HG03196 (cell line): ENCODE results near the gene KCNAB3.
"Not testable (repeated sequence)": the region's sequence is repeated elsewhere in the genome, so short reads cannot be mapped to it uniquely, and the experiment has no call there.

Experiments
- ATAC-seq: cut with Tn5 transposase; IDR thresholded peaks from one replicate; pipeline ENCODE4 v1.9.1; 2021; ENCODE audit not compliant: unreplicated experiment

The KCNAB3 gene

DNA sequence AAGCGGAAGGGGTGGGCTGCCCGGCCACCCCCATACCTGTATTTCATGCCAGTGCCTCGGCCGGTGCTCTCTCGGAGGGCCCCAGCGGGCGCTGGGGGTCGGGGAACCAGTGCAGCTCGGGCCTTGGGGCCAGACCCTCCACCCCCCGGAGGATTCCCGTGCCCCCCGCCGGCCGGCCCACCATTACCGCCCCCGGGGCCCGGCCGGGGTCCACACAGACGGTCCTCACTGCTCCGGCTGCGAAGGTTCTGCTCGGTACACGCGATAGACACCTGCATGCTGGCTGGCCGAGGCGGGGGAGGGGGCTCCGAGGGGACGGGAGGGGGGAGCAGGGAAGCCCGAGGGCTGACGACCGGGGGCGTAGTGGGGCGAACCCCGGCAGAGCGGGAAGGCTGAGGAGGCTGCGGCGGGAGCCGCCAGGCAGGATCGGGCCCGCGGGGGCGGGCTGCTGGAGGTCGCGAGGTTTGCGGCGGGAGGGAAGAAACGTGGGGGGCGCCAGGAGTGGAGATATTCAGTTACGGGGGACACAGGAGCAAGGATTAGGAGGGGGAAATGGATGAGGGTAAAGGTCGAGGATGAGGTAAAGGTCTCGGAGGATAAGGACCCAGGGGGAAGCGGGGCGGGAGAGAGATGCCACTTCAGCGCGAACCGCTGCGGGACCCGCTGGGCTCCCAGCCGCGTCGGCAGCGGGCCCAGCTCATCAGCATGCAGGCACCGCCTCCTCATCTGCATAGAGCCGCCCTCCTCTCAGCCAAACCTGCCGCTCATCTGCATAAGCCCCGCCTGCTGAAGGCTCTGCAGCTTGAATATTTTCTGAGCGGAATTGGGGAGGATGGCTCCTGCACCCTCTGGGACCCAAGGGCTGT is at the start of gene KCNAB3:
Gene KCNAB3, minus strand, starts transcription at position 699 of the 866 bp plus-strand sequence. Its CDS starts 421 bp downstream, at position 278.
- ATAC-seq, result no peak

DNA sequence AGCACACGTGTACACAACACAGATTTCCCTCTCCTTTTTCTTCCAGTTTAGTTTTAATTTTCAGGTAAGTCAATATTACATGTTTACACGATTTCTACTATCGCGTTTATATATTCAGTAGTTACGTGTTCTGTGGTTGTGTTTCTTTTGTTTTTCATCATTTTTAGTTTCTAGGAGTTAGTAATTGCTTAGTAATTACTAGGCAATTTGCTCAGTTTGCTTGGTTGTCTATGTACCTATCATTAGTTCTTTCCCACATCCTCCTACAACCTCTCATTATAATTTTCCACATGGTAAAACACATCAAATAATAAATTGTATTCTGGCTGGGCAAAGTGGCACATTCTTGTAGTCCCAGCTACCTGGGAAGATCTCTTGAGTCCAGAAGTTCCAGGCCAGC is 48.1 kb upstream of the KCNAB3 start:
- no peak for ATAC-seq

DNA sequence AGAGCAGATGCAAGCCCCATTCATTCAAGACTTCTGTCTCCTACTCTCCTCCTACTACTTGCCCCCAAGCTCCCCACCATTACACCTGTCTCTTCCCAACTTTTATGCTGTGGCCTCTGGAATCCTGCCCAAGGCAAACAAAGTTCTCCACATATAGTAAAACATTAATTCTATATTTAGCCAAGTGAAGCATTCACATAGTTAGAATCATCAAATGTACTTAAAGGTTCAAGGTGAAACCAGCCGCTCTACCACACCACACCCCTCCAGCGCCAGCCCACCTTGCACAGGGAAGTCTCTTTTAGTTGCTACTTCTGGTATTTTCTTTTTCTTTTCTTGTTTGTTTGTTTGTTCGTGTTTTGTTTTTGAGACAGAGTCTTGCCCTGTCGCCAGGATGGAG is 47.4 kb upstream of the KCNAB3 start:
- no peak for ATAC-seq

DNA sequence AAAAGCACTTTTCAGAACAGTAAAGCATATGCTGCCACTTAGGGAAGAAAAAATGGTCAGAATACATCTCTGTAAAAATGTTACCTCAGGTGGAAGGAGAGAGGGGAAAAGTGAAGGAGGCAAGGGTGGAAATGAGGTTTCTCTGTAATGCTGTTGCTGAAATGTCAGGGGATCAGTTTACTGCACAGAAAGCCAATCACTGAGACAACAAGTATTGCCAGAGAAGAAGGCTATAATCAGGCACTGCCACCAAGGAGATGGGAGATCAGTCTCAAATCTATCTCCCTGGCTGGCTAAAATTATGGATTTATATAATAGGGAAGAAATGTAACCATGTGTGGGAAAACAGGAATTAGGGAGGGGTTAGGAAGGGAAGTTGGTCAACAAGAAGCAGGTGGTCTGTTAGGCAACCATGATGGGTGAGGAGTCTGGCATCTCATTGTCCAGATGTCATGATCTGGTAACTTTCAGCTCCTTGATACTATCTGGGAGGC is 45.0 kb upstream of the KCNAB3 start:
- no peak for ATAC-seq

DNA sequence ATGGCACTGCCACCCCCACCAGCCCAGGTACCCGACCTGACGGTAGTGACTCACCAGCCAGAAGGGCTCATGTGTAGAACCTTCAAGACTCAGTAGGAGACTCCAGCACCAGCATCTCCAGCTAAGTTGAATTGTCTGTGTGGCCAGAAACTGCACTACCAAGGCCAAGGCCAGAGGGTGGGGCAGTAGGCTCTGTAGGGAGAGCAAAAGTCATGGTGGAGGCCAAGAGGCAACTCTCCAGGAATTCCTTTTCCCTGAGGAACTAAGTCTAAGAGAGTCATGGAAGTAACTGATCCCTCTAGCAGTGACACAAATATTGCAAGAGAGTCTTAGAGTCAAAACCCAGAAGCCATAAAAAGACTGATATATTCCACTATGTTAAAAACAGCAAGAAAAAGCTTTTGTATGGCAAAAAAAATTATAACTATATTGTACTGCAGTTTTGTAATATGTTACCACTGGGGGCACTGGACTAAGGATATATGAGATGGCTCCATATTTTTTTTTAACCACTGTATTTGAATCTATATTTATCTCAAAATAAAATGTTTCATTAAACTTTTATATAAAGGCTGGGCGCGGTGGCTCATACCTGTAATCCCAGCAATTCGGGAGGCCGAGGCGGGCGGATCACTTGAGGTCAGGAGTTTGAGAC is 42.6 kb upstream of the KCNAB3 start:
- no peak for ATAC-seq

DNA sequence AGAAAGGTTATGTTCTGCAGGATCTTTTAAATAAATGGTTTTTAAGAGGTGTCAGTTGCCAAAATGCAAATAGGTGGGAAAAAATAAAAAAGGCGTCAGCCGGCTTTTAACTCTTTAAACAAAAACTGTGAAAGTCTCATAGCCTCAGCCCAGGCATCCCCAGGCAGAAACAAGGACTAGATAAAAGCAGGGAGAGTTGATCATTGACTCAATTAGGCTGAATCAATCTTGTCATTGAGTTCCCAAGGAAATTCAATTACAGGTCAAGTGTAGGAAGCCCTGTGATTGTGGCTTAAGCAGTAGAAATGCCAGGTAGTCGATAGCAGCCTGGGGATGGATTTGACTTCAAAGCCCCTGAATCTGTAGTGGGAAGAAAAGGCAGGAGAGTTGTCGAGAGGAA is 42.0 kb upstream of the KCNAB3 start:
- ATAC-seq, result no peak

DNA sequence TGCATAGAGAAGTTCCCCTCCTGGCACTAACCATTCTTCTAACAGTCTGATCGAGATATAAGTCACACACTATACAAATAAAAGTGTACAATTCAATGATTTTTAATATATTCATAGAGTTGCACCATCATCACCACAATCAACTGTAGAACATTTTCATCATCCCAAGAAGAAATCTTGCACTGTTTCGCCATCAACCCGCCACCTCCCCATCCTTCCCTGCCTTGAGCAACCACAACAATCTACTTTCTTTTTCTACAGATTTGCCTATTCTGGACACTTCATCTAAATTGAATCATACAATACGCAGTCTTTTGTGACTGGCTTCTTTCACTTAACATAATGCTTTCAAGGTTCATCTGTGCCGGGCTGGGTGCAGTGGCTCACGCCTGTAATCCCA is 39.8 kb upstream of the KCNAB3 start:
- ATAC-seq, result no peak

DNA sequence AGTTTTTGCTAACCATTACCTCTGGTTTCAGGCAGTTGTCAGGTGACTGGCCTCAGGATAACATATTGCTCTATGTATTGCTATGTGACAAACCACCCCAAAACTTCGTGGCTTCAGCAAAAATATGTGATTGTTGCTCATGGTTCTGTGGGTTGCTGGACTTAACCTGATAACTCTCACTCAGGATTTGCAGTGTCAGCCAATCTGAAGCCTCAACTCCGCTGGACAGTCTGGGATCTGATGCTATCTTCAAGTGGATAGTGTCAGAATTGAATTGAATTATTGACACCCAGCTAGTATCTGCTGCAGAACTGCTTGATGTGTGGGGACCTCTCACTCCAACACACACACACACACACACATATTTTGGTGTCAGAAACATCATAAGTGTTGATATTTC is 38.1 kb upstream of the KCNAB3 start:
- no peak for ATAC-seq

DNA sequence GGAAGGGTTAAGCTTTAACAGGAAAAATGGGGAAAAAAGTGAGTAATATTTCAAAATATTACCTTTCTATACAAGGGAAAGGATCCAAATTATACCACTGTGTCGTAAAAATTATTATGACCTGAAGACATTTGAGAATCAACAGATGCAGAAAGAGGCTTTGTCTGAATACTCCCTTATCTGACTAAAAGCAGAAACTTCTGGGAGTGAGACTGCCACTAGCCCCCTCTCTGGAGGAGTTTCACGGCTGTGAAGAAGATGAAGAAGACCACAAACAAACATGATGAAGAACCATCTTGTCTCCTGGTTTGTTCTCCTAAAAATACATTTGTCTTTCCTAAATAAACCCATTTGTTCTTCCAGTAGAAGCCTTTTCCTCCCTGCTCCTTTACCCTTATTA is 31.8 kb upstream of the KCNAB3 start:
- ATAC-seq, result no peak

DNA sequence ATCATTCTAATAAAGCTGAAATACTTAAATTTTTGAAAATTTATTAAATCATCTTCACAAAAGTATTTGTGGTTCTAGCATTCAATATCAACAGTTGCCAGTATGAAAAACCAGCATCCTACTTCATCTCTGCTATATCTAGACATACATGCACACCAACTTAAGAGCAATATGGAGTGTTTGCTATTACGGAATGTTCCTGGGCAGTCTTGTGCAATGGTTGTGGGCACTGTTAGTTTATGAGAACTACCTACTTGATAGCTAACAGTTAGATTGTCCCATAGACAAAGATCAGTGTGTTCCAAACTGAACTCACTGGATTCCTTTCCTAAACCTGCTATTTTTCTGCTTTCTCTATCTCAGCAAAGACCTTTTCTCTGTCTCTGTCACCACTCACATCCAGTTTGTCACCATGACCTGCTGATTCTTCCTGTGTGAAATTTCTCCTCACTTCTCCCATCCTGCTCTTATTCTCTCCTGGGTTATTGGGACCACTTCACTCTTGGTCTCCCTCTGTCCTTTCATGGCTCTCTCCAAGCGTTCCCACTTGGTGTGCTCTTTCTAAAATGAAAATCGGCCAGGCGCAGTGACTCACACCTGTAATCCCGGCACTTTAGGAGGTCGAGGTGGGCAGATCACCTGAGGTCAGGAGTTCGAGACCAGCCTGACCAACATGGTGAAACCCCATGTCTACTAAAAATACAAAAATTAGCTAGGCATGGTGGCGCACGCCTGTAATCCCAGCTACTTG is 30.0 kb upstream of the KCNAB3 start:
- ATAC-seq, result no peak

DNA sequence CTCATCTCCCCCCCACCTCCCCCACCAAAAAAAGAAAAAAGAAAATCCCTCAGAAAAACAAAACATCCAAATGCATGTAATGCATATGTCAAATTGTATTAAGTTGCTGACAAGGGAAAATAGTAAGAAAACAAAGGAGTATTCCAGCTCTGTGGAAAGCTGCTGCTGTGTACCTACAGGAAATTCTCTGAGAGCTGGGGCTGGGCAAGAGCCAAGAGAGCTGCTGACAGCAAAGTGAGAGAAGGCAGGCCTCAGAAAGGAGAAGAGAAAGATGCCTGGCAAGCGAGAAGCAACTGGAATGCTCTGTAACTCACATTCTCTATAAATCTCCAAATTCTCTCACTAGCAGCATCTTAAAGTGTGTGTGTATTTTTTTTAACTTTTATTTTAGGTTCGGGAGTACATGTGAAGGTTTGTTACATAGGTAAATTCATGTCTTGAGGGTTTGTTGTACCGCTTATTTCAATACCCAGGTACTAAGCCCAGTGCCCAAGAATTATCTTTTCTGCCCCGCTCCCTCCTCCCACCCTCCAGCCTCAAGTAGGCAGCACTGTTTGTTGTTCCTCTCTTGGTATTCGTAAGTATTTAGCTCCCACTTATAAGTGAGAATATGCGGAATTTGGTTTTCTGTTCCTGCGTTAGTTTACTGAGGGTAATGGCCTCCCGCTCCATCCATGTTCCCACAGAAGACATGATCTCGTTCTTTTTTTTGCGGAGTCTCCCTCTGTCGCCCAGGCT is 26.7 kb upstream of the KCNAB3 start:
- no peak for ATAC-seq

DNA sequence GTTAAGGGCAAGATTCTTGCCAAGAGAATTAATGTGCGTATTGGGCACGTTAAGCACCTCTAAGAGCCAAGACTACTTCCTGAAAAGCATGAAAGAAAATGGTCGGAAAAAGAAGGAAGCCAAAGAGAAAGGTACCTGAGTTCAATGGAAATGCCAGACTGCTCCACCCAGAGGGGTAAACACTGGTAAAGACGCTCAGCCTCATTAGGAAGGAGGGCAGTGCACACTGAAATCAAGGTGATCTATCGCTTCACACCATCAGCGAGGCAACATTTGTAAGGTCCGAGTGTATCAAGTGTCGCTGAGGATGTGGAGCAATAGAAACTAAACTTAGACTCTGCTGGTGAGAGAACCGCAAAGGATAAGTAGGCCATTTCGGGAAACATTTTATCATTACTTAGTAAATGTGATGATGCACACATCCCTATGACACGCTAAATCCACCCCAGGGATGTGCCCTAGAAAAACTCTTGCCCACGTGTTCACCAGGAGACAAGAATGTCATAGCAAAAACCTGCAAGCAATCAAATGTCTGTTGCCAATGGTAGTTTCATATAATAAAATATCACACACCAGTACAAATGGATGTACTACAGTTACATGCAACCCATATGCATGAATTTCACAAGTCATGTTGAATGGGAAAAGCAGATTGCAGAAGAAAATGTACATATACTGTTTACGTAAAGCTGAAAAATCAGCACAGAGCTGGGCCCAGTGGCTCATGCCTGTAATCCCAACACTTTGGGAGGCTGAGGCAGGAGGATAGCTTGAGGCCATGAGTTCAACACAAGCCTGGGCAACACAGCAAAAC is 26.0 kb upstream of the KCNAB3 start:
- no peak for ATAC-seq

DNA sequence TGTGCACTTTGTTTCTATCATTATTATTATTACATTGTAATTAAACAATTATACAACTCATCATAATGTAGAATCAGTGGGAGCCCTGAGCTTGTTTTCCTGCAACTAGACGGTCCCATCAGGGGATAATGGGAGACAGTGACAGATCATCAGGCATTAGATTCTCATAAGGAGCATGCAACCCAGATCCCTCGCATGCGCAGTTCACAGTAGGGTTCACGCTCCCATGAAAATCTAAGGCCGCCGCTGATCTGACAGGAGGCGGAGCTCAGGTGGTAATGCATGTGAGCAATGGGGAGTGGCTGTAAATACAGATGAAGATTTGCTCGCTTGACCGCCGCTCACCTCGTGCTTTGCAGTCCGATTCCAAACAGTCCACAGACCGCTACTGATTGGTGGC is 23.6 kb upstream of the KCNAB3 start:
- not testable (repeated sequence) for ATAC-seq

DNA sequence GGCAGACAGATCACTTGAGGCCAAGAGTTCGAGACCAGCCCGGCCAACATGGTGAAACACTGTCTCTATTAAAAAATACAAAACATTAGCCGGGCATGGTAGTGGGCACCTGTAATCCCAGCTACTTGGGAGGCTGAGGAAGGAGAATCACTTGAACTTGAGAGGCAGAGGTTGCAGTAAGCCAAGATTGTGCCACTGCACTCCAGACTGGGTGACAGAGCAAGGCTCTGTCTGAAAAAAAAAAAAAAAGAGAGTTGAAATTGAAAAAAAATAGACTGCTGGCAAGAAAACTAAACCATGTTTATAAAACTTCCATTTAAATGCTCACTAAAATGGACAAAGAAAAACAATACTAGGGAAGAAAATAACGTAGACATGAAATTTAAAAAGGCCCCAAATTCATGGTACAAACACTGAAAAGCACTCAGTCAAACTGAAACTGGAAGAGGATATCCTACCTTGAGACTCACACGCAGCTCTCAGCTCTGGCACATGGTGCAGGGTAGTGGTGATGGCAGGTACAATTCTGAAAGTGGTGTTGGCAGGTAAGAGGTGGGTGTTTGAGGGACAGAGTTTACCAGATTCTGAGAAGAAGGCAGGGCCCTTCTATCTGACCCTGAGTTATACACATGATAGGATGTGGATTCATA is 21.6 kb upstream of the KCNAB3 start:
- ATAC-seq, result peak; percentile 66

DNA sequence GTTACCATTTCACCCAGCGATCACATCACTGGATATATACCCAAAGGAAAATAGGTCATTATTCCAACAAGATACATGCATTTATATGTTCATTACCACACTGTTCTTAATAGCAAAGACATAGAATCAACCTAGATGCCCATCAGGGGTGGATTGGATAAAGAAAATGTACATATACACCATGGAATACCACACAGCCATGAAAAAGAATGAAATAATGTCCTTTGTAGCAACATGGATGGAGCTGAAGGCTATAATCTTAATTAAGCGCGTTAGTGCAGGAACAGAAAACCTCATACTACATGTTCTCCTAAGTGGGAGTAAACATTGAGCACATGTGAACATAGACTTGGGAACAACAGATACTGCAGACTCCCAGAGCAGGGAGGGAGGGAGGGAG is 20.9 kb upstream of the KCNAB3 start:
- no peak for ATAC-seq

DNA sequence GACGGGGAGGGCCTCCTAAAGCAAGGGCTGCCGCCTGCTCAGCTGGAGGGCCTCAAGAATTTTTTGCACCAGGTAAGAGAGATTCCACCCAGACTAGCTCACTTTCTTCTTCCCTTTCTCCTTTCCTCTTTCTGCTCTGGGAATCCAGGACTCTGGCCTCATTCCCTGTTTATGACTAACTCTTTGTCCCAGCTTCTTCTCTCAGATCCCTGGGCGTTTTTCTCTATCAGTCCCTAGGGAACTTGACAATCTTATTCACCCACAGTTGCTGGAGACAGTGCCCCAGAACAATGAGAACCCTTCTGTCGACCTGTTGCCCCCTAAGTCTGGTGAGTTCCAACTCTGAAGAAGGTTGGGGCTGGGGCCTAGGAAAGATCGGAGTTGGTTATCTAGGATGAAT is 18.0 kb upstream of the KCNAB3 start:
- ATAC-seq, result no peak

DNA sequence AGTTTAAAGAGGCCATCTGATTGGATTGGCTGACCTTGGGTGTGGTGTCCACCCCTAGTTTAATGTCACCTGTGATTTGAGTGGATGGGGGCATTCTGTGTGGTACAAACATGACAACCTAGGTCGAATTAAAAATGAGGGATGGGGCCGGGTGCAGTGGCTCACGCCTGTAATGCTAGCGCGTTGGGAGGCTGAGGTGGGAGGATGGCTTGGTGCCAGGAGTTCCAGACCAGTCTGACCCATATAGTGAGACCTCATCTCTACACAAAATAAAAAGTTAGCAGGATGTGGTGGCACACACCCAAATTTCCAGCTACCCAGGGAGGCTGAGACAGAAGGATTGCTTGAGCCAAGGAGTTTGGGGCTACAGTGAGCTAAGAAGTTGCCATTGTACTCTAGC is 16.8 kb upstream of the KCNAB3 start:
- no peak for ATAC-seq

DNA sequence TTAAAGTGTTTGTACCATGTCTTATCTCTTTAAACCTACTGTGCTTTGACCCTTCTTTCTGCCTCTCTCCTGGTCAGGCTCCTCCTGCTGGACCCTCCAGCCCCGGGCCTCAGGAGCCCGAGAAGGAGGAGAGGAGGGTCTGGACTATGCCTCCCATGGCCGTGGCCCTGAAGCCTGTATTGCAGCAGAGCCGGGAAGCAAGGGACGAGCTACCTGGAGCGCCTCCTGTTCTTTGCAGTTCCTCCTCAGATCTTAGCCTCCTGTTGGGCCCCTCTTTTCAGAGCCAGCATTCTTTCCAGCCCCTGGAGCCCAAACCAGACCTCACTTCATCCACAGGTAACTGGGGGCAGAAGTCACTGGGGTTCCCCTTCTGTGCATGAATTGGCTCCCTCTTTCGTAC is 16.0 kb upstream of the KCNAB3 start:
- no peak for ATAC-seq

DNA sequence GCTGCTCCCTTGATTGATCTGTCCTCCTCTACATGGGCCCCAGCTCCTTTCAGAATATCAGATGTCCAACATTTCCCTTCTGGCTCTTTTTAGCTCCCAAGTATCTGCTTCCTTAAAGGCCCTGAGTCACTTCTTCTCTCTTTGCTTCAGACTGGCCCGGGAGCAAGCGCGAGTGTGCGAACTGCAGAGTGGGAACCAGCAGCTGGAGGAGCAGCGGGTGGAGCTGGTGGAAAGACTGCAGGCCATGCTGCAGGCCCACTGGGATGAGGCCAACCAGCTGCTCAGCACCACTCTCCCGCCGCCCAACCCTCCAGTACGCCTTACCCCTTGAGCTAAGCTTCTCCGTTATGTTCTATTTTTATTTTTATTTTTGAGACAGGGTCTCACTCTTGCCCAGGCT is 14.7 kb upstream of the KCNAB3 start:
- ATAC-seq, result no peak

DNA sequence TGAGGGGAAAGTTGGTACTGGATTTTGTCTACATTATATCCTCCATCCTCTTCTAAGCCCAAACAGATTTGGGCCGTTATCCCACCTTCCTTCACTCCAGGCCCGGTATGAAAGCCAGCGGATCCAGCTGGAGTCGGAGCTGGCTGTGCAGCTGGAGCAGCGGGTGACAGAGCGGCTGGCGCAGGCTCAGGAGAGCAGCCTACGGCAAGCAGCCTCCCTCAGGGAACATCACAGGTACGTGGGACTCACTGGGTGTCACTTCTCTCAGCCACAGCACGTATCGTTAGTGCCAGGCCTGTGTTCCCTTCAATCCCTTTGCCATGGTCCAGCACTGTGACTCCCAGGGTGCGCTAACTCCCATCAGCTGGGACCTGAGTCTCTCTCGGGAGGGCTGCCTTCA is 13.6 kb upstream of the KCNAB3 start:
- no peak for ATAC-seq
